ENCODE data around the gene PREB. TPM values are rescaled to one million over a fixed set of nuclear protein-coding genes. Genes with fewer than 3 reads are reported as not detected.
"Not testable (repeated sequence)": the region's sequence is repeated elsewhere in the genome, so short reads cannot be mapped to it uniquely, and the experiment has no call there.

Gene PREB
- total RNA-seq, 1 experiment from 2014 or later = 89.2 TPM

- DNase-seq (ENCODE audit: low spot score) = no peak
Measured at GRCh38 chr2:27127883-27128667, 6.4 kb downstream of the PREB start.

- no peak for DNase-seq (ENCODE audit: low spot score)
Measured at GRCh38 chr2:27126252-27126710, 8.2 kb downstream of the PREB start.

GRCh38 chr2:27125104-27125503 is 9.3 kb downstream of the PREB start:
- no peak for DNase-seq (ENCODE audit: low spot score)

- DNase-seq (ENCODE audit: low spot score) = peak; percentile 10
Measured at GRCh38 chr2:27123302-27124150, 10.9 kb downstream of the PREB start, which contains the start of gene ABHD1. Gene ABHD1 (plus strand): TSS chr2:27123815. CDS start chr2:27123949, 134 bp downstream.

GRCh38 chr2:27122791-27123190 is 11.6 kb downstream of the PREB start:
- DNase-seq (ENCODE audit: low spot score) = no peak

GRCh38 chr2:27121906-27122305 is 12.5 kb downstream of the PREB start:
- DNase-seq (ENCODE audit: low spot score) = no peak

- not testable (repeated sequence) for DNase-seq (ENCODE audit: low spot score)
Measured at GRCh38 chr2:27119330-27119670, 15.1 kb downstream of the PREB start.

- no peak for DNase-seq (ENCODE audit: low spot score)
Measured at GRCh38 chr2:27118525-27119329, 15.7 kb downstream of the PREB start, which contains the start of gene CGREF1. Gene CGREF1 (minus strand): TSS chr2:27119128. CDS start chr2:27104366, 14,762 bp downstream.

GRCh38 chr2:27117995-27118524 is 16.4 kb downstream of the PREB start:
- DNase-seq (ENCODE audit: low spot score) = no peak

GRCh38 chr2:27115519-27115918 is 18.9 kb downstream of the PREB start:
- no peak for DNase-seq (ENCODE audit: low spot score)

- DNase-seq (ENCODE audit: low spot score) = not testable (repeated sequence)
Measured at GRCh38 chr2:27111392-27112078, 22.9 kb downstream of the PREB start.

GRCh38 chr2:27110603-27111352 is 23.7 kb downstream of the PREB start:
- not testable (repeated sequence) for DNase-seq (ENCODE audit: low spot score)

GRCh38 chr2:27109083-27109482 is 25.4 kb downstream of the PREB start:
- DNase-seq (ENCODE audit: low spot score) = no peak

- no peak for DNase-seq (ENCODE audit: low spot score)
Measured at GRCh38 chr2:27108221-27108620, 26.2 kb downstream of the PREB start.

- no peak for DNase-seq (ENCODE audit: low spot score)
Measured at GRCh38 chr2:27105981-27106380, 28.5 kb downstream of the PREB start.

GRCh38 chr2:27102329-27102728 is 32.1 kb downstream of the PREB start:
- DNase-seq (ENCODE audit: low spot score) = no peak

- DNase-seq (ENCODE audit: low spot score) = no peak
Measured at GRCh38 chr2:27100036-27100435, 34.4 kb downstream of the PREB start.

GRCh38 chr2:27099334-27099955 is 35.0 kb downstream of the PREB start:
- no peak for DNase-seq (ENCODE audit: low spot score)

- DNase-seq (ENCODE audit: low spot score) = no peak
Measured at GRCh38 chr2:27097341-27097740, 37.1 kb downstream of the PREB start.
